Hypothalamus (tissue), 51 donors: Measurements from ENCODE around the gene PDE8B.

Source experiments
- DNase-seq, 51 donors: peaks; one replicate each; lab custom pipeline; 2025; lab: John Stamatoyannopoulos, UW

The PDE8B gene

DNA sequence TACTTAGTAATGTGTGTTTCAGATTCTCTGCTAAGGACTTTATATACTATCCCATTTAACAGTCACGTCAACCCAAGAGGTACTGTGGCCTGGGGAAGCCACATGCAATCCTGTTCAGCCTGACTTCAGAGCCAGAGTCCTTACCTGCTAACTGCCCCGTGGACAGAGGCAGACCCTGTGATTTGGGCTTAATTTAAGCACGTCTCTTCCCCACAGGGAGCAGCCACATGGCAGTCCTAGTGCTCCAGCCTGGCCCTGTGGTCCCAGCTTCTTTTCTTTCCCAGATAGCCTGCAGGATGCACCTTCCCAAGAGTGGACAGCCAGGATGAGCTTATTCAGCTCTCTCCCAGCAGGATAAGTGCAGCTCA lies 71.5 kb downstream of the PDE8B start:
- no peak for DNase-seq

DNA sequence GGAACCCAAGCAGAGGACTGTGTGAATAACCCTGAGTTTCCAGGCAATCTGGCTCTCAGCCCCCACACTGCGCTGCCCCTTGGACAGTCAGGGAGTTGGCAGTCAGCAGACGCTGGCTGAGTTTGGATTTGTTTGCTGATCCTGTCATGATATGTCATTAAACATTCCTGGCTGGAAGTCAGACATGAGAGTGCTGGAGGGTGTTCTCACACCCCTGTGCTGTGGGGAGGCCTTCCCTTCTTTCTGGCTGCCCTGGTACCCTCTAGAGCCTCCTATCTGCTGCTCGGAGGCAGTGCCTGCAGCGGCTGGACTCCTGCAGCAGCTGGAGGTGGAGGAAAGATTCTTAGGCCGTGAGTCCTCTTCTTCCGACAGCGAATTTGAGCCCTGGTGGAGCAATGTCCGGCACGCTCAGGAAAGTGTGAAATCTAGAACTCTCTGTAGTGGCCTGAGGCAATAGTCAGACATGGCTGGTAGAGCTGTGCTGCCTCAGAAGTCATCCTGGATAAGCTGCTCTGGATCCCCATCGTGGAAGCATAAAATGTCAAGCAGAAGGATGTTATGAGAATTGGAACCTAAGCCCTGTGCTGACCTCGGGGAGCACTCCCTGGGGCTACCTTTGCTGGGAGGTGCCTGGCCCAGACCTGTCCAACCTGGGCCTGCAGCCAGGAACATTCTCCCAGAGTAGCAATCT lies 72.0 kb downstream of the PDE8B start:
- peak in 4 of 51 donors; percentile 8 to 18 (median 12) for DNase-seq

DNA sequence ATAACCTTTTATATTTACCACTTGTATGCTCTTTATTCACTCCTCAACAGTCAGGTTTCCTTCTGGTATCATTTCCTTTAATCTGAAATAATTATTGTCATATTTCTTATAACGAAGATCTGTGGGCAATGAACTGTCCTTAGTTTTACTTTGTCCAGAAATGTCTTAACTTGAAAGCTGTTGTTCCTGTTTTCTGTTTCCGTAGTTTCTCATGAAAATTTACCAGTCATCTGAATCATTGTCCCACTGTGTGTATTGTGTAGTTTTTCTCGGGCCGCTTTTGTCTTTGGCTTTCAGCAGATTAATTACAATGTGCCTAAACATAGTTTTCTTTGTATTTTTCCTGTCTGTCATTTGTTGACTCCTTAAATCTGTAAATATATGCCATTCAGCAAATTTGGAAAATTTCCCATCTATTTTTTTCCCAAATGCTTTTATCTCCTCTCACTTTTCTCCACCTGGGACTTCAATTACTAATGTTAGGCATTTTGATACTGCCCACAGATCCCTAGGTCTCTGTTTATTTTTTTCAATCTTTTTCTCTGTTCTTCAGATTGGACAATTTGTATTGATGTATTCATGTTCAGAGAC lies 74.9 kb downstream of the PDE8B start:
- no peak for DNase-seq

DNA sequence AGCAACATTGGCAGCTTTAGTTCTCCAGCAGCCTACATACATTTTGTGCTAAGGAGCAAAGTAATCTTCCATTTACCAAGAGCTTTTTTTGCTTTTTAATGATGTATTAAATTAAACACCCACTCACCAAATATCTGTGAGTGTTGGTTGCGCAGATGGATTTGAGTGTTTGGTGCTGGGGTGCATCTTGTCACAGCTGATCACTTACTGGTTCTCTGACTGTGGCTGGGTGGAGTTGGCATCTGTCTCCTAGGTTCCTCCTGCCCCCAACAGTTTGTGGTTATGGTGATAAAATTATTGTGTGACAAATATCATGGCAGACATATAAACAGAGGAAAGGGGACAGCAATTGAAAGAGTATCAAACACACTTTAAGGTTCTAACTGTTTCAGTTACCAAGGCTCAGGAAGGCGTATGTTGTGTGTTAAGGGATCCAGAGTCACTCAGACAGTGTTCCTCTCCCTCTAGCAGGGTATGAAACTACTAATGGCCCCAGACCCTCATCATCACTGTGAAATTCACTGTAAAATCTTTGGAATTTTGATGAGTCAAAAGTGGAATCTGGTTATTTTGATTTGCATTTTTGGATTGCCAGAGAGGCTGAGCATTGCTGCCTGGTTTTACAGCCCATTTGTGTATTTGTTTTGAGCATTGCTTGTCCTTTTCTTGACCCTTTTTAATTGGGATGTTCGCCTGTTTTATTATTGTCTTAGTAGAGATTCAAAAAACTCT lies 81.7 kb downstream of the PDE8B start:
- peak in 1 of 51 donors; percentile 61 for DNase-seq

DNA sequence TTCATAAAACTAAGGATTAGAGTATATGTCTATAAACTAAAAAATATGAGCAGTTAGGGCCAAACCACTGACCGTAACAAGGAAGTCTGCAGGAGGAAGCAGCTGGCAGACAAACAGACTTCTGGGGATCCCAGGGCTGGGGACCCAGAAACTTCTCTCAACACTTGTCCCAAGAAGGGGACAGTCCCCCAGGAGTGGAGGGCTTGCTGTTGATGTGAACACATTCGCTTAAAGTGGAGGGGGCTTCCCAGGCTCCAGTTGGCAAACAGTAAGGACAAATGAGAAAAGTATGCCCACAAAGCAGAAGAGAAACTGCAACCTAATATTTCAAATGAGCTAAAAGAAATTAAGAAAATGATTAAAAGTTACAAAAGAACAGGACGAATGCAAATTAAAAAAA lies 83.7 kb downstream of the PDE8B start:
- DNase-seq: no peak

GRCh38 chr5:77295863-77296378 lies 85.4 kb downstream of the PDE8B start:
- DNase-seq: no peak

DNA sequence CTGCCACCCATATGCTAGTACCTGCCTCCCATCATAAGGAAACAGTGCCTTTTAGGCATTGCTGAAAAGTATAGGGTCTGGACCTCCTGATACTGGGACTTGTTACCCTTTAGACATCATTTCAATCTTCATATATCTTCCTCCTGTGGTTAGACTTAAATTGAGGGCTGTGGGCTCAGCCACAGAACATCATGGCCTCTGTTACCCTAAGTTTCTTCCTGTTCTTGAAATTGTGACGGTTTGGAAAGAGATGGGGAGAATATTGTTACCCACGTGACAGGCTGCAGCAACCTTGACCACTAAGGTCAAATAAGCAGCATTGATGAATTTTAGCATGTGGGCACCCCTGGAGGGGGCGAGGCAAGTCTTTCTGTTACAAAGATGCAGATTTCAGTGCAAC lies 87.7 kb downstream of the PDE8B start:
- no peak for DNase-seq

DNA sequence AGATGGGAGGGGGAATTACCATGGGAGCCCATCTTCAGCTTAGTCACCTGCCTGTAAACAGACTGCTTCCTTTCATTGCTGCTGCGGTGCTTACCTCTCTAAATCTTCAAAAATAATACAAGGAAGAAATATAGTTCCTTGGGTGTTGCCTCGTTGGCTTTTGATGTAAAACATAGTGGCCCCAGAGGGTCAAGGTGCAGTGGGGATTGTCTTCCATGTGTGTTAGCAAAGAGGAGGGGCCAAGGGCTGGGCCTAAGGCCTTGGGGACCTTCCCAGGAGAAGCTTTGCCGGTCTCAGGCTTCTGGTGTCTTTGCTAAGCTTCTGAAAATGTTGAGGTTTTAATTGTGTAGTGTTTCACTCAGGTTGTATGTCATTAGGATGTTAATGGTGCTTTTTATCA lies 90.0 kb downstream of the PDE8B start:
- DNase-seq: no peak

DNA sequence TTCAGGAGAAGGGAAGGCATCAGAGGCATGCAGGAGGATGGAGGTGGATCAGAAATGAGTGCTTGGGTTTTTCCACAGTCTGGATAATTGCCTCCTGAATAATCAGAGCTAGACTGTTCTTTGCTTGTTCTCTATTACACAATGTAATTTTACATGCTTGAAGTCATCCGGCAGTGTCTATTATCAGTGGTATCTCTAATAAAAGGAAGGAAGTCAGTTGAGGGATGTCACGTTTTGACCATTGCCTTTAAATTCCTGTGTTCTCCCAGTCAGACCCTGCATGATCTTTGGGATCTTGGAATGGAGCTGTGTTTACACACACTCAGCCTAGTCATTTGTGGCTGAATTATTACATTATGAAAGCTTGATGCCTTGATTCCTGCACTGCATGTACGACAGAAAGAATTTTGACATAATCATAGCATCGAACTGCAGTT lies 91.0 kb downstream of the PDE8B start:
- peak in 1 of 51 donors; percentile 33 for DNase-seq

GRCh38 chr5:77302247-77302646 lies 91.8 kb downstream of the PDE8B start:
- DNase-seq: no peak

DNA sequence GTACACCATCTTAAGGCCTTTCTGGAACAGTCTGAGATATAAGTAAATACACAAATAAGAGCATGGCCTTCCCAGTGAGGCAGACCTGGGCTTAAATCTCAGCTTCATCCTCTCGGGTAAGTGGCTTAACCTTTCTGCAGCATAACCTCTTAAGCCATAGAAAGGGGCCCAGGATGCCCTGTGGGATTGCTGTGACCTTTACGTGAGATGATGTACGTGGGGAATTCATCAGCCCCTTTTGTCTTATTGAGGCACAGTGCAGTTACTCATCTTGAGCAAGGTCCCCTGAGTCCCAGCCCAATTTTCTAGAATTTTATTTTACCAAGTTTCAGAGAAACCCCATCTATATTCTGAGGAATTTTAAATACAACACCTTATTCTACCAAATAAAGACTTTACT lies 92.2 kb downstream of the PDE8B start:
- no peak for DNase-seq

- no peak for DNase-seq
Observed at GRCh38 chr5:77304388-77304787, 93.9 kb downstream of the PDE8B start.

DNA sequence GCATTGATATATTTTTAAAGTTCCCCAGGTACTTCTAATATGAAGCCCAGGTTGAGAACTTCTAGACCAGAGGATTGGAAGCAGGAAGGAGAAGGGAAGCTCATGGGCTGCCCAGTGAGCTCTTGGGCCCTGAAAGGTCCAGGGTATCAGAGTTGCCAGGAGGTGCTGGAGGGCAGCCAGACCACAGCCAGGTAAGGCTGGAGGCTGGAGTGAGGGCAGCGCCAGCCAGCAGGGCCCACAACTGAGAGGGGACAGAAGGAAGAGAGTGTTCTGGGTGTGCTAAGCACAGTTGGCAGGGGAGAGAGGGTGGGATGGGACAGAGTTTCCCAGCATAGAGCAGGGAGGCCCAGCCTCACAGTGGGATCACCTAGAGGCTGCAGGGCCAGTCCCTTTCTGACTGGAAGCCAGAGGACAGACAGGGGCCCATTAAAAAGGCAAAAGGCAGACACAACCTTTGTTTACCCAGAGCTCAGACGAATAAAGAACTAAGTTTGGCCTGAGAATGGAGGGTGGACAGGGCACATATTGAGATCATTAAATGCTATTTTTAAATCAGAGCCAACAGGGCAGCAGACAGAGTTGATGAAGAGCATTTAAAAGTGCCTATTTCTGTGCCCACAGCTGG lies 94.9 kb downstream of the PDE8B start:
- DNase-seq: no peak

DNA sequence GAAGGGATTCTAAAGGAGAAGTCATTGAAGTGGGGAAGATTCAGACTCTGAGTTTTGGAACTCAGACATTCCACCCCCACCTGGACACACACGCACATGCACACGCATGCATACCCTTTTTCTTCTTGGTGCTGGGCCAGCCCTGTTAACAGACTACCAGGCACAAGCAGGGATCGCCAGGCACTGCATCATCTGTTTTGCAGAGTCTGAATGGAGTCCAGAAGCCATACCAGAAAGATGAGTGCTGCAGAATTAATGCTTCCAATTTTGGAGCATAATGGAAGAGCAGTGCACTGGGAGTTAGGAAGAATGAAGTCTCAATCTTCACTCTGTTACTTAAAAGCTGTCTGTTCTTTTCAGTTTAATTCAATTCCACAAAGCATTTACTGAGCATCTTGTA lies 95.5 kb downstream of the PDE8B start:
- peak in 1 of 51 donors; percentile 19 for DNase-seq

- DNase-seq: no peak
Observed at GRCh38 chr5:77306531-77306930, 96.1 kb downstream of the PDE8B start.

- no peak for DNase-seq
Observed at GRCh38 chr5:77308154-77308960, 97.9 kb downstream of the PDE8B start.

DNA sequence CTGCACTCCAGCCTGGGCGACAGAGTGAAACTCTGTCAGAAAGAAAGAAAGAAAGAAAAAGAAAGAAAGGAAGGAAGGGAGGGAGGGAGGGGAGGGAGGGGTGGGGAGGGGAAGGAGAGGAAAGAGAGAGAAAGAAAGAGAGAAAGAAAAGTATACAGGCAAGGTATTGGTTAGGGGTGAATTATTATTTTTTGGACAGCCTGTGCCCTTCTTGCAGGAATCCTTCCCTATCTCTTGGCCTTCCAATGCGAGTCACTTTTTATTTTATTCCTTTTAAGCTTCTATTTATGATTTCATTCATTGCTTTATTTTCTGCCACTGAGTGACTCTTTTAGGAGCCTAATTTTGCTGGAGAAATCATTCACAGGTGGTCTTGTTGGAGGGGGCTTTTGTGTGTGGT lies 98.7 kb downstream of the PDE8B start:
- no peak for DNase-seq

- no peak for DNase-seq
Observed at GRCh38 chr5:77310494-77311213, 100.2 kb downstream of the PDE8B start.

DNA sequence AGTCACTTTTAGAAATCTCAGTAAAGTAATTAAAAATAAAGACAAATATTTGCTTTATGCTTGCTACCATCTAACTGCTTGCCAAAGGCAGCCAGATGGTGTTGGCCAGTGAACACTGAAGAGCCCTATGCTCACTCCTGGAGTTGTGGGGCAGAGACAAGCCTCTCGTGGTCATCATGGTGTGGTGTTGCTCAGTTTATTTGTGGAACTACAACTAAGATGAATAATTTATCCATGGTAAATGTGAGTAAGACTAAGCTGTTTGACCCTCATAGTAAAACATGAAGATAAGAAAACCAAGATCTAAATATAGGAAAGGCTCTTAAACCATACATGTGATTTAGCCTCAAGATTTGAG lies 100.7 kb downstream of the PDE8B start:
- DNase-seq: no peak

- DNase-seq: no peak
Observed at GRCh38 chr5:77312413-77312812, 101.9 kb downstream of the PDE8B start.
